ENCODE results near the gene HIPK2.

GRCh38 chr7:139743967-139744767 is 33.6 kb downstream of the HIPK2 start:
- TF ChIP-seq ZC3H10 (CRISPR knock-in tag; IDR thresholded peaks at IDR 0.05) (no peak), TSHZ2 (CRISPR knock-in tag; IDR thresholded peaks at IDR 0.05) (no peak), ZFP3 (CRISPR knock-in tag; IDR thresholded peaks at IDR 0.05) (no peak), PATZ1 (CRISPR knock-in tag; IDR thresholded peaks at IDR 0.05; ENCODE audit: borderline replicate concordance) (no peak), ZFP30 (CRISPR knock-in tag; IDR thresholded peaks at IDR 0.05) (no peak), SNAI2 (CRISPR knock-in tag; IDR thresholded peaks at IDR 0.05) (no peak), CSDC2 (CRISPR knock-in tag; IDR thresholded peaks at IDR 0.05) (no peak), ZNF8 (CRISPR knock-in tag; IDR thresholded peaks at IDR 0.05) (no peak), ARNTL (CRISPR knock-in tag; IDR thresholded peaks at IDR 0.05; ENCODE audit: borderline replicate concordance, low read depth) (no peak), OSR1 (CRISPR knock-in tag; IDR thresholded peaks at IDR 0.05) (no peak), ZNF565 (CRISPR knock-in tag; conservative IDR thresholded peaks at IDR 0.05; ENCODE audit: low read depth) (no peak)
- TF ChIP-seq, protein P1, sequence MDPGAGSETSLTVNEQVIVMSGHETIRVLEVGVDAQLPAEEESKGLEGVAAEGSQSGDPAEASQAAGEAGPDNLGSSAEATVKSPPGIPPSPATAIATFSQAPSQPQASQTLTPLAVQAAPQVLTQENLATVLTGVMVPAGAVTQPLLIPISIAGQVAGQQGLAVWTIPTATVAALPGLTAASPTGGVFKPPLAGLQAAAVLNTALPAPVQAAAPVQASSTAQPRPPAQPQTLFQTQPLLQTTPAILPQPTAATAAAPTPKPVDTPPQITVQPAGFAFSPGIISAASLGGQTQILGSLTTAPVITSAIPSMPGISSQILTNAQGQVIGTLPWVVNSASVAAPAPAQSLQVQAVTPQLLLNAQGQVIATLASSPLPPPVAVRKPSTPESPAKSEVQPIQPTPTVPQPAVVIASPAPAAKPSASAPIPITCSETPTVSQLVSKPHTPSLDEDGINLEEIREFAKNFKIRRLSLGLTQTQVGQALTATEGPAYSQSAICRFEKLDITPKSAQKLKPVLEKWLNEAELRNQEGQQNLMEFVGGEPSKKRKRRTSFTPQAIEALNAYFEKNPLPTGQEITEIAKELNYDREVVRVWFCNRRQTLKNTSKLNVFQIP (CRISPR knock-in tag; IDR thresholded peaks at IDR 0.05; ENCODE audit: borderline replicate concordance, low read depth) = no peak
